ENCODE measurements around the gene MLLT6. TPM values are rescaled to one million over a fixed set of nuclear protein-coding genes. Genes with fewer than 3 reads are reported as not detected.

MLLT6 gene
- total and polyA plus RNA-seq, 10 of the 15 experiments (the other 5 are each of a cell fraction or from before 2014, with no cell fraction given) = 4.8 to 105 (median 36.3) TPM

GRCh38 chr17:38746004-38746848 is 41.2 kb downstream of the MLLT6 start (continued):
- no peak for TF ChIP-seq SMAD1 (IDR thresholded peaks at IDR 0.05; ENCODE audit: low read depth, partially characterized antibody)
- TF ChIP-seq, protein P1, sequence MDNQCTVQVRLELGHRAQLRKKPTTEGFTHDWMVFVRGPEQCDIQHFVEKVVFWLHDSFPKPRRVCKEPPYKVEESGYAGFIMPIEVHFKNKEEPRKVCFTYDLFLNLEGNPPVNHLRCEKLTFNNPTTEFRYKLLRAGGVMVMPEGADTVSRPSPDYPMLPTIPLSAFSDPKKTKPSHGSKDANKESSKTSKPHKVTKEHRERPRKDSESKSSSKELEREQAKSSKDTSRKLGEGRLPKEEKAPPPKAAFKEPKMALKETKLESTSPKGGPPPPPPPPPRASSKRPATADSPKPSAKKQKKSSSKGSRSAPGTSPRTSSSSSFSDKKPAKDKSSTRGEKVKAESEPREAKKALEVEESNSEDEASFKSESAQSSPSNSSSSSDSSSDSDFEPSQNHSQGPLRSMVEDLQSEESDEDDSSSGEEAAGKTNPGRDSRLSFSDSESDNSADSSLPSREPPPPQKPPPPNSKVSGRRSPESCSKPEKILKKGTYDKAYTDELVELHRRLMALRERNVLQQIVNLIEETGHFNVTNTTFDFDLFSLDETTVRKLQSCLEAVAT (IDR thresholded peaks at IDR 0.05) = no peak
- TF ChIP-seq CBFB (IDR thresholded peaks at IDR 0.05; ENCODE audit: low read depth) = no peak
- peak; percentile 56; the same call in 1 of the 2 replicates for TF ChIP-seq RAD51 (IDR thresholded peaks at IDR 0.05)
- peak; percentile 60; the same call in 1 of the 2 replicates for TF ChIP-seq BMI1 (IDR thresholded peaks at IDR 0.05; ENCODE audit: borderline replicate concordance)
- TF ChIP-seq SUZ12 (IDR thresholded peaks at IDR 0.05; ENCODE audit: unreplicated experiment) = no peak
- TF ChIP-seq HDAC6 (IDR thresholded peaks at IDR 0.05; ENCODE audit: unreplicated experiment) = no peak
- TF ChIP-seq SKIL (IDR thresholded peaks at IDR 0.05; ENCODE audit: low read depth, poor library complexity, severe bottlenecking) = no peak
- TF ChIP-seq NR2C1 (IDR thresholded peaks at IDR 0.05) = no peak
- no peak for TF ChIP-seq RCOR1 (conservative IDR thresholded peaks at IDR 0.05; ENCODE audit: low read depth, low read length)
- no peak for TF ChIP-seq STAT1 (conservative IDR thresholded peaks at IDR 0.05)
- no peak for TF ChIP-seq CHD2 (IDR thresholded peaks at IDR 0.05; ENCODE audit: borderline replicate concordance, low read depth, low read length)
- TF ChIP-seq LARP7 (IDR thresholded peaks at IDR 0.05) = no peak
- TF ChIP-seq HDGF (IDR thresholded peaks at IDR 0.05) = peak; percentile 82; the same call in 1 of the 2 replicates
- TF ChIP-seq ZBED1 (IDR thresholded peaks at IDR 0.05; ENCODE audit: borderline replicate concordance) = no peak
- TF ChIP-seq BACH1 (IDR thresholded peaks at IDR 0.05; ENCODE audit: borderline replicate concordance) = no peak
- TF ChIP-seq POU2F2 (IDR thresholded peaks at IDR 0.05; ENCODE audit: borderline replicate concordance, low read depth, low read length) = no peak
- no peak for TF ChIP-seq DPF2 (IDR thresholded peaks at IDR 0.05)
- TF ChIP-seq, protein P2, sequence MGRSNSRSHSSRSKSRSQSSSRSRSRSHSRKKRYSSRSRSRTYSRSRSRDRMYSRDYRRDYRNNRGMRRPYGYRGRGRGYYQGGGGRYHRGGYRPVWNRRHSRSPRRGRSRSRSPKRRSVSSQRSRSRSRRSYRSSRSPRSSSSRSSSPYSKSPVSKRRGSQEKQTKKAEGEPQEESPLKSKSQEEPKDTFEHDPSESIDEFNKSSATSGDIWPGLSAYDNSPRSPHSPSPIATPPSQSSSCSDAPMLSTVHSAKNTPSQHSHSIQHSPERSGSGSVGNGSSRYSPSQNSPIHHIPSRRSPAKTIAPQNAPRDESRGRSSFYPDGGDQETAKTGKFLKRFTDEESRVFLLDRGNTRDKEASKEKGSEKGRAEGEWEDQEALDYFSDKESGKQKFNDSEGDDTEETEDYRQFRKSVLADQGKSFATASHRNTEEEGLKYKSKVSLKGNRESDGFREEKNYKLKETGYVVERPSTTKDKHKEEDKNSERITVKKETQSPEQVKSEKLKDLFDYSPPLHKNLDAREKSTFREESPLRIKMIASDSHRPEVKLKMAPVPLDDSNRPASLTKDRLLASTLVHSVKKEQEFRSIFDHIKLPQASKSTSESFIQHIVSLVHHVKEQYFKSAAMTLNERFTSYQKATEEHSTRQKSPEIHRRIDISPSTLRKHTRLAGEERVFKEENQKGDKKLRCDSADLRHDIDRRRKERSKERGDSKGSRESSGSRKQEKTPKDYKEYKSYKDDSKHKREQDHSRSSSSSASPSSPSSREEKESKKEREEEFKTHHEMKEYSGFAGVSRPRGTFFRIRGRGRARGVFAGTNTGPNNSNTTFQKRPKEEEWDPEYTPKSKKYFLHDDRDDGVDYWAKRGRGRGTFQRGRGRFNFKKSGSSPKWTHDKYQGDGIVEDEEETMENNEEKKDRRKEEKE (IDR thresholded peaks at IDR 0.05) = no peak
- no peak for TF ChIP-seq GATAD2B (conservative IDR thresholded peaks at IDR 0.05; ENCODE audit: low read depth)
- no peak for TF ChIP-seq MTA2 (IDR thresholded peaks at IDR 0.05; ENCODE audit: low read depth)
- no peak for TF ChIP-seq FOXM1 (IDR thresholded peaks at IDR 0.05; ENCODE audit: low read depth, low read length)
- TF ChIP-seq ZNF384 (IDR thresholded peaks at IDR 0.05; ENCODE audit: borderline replicate concordance, low read depth, low read length) = no peak
- no peak for TF ChIP-seq SRF (IDR thresholded peaks at IDR 0.05; ENCODE audit: low read depth in 2 of 2, low read length in 2 of 2)
- TF ChIP-seq NFIC (IDR thresholded peaks at IDR 0.05; ENCODE audit: low read depth, low read length) = no peak
